GM18858 (cell line): Measurements from ENCODE around the gene SPSB3.
"Not testable (repeated sequence)": the region's sequence is repeated elsewhere in the genome, so short reads cannot be mapped to it uniquely, and the experiment has no call there.

Source experiments
- ATAC-seq: cut with Tn5 transposase; IDR thresholded peaks from one replicate; pipeline ENCODE4 v1.9.1; 2021; ENCODE audit not compliant: unreplicated experiment

SPSB3 gene

DNA sequence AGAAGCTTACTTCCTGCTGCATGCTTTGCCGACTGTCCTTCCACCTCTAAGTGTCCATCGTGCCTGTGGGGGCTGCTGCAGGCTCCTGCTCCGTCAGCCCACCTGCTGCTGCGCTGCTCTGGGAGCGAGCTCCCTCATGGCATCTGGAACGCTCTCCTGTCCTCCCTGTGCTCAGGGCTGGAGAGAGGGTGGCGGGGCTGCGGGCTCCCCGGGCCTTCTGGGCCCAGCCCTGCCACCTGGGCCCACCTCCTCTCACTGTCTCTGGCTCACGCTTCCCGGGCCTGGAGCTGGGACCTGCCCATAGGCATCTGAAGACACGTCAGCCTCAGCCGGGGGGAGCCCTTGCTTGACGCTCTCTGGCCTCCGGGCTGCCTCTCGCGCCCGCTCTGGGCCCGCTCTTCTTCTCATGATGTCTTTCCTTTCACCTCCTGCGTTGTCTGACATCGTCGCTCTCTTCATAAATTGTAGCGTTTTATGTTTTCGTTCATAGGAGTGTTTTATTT is 38.0 kb downstream of the SPSB3 start:
- no peak for ATAC-seq

DNA sequence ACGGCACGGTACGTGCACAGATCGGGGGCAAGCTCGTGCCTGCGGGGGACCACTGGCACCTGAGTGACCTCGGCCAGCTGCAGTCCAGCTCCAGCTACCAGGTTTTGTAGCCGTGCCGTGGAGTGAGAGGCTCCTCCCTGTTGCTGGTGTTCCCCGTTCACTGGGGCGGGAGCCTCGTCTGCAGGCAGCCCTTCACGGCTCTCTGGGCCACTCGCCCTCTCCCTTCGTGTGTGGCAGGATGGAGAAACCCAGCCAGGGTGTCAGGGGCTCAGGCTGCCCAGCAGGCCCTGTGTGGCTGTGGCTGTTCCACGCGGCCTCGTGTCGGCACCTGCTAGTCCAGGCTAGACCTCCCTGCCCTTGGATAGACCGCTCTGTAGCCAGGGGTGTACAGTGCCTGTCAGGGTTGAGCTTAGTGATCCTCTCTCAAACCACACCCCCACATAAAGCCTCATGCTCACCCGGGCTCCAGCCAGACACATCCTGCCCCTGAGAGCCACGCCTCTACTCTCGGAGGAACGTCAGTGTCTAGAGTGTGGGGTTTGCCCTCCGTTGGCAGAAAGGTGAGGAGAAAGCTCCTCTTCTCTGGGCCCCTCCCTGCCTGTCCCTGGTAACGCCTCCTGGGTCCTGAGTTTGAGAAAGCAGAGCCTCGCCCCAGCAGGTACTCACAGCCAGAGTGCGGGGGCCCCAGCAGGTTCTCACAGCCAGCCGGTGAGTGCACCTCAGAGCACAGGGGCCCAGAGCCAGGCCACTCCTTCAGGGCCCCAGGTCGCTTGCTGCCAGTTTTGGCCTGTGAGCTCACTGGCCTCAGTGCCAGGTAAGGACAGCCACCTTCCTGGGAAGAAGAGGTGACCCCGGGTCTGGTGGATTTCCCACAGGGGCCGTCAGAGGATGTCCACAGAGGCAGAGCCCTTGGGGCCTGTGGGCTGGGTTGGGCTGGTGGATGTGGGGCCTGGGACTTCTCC is 38.7 kb downstream of the SPSB3 start:
- no peak for ATAC-seq

DNA sequence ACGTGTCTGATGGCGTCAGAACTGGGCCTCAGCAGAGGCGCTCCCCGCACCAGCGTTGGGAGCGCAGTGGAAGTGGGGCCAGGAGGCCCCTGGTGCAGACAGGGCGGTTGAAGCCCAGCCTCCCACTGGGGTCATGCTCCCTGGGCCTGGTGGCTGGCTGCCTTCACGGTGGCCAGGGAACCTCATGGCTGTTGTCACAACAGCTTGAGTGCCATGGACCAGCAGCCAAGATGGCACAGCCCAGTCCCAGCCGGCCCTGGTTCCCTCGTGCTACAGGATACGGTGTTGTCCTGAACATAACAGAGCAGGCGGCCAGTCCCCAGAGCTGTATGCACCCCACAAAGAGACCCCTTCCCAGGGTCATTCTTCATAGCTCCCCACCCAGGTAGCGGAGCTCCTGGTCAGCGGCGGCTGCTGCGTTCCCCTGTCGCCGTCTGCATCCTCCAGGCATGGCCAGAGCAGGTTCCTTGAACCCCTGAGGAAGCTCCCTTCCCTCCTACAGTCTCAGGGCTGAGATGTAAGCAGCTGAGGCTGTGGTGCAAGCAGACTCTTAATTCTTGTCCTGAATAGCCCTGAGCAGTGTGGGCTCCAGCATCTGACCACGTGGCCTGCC is 40.7 kb downstream of the SPSB3 start:
- ATAC-seq, result no peak

DNA sequence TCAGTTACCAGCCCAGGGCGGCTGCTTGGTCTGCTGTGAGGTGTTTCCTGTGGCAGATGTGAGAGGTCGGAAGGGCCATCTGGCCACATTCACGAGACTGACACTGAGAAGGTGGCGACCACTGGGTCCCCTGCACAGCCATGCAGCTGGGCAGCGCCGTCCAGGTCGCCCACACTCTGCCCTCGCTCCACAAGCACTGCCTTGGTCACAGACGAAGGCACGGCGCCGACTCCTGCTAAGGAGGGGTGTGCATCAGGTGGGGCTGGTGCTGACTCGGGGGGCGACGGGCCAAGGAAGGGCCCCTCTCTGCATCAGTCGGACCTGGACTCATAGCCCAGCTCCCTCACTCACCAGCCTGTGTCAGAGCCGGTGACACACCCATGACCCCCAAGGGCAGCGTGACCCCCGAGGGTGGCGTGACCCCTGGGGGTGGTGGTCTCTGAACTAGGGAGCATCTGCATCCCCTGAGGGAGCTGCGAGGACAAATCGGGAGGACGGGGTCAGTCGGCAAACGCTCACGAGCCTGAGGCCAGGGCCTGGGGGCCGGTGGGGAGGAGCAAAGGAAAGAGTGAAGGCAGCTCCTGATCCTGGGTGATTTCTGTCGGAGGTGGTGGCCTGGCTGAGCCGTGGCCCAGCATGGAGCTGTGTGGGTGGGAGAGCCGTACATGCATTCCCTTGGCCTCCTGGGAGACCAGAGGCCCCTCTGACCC is 41.4 kb downstream of the SPSB3 start:
- ATAC-seq, result no peak

DNA sequence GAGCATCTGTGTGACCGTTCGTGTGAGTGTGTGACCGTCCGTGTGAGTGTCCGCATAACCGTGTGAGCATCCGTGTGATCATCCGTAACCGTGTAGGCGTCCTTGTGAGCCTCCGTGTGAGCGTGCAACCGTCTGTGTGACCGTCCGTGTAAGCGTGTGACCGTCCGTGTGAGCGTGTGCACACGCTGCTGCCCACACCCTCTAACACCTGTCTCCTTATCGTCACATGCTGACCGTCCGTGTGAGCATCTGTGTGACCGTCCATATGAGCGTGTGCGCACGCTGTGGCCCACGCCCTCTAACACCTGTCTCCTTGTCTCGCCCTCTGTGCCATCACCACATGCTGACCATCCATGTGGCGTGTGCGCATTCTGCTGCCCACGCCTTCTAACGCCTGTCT is 42.1 kb downstream of the SPSB3 start:
- ATAC-seq, result no peak

DNA sequence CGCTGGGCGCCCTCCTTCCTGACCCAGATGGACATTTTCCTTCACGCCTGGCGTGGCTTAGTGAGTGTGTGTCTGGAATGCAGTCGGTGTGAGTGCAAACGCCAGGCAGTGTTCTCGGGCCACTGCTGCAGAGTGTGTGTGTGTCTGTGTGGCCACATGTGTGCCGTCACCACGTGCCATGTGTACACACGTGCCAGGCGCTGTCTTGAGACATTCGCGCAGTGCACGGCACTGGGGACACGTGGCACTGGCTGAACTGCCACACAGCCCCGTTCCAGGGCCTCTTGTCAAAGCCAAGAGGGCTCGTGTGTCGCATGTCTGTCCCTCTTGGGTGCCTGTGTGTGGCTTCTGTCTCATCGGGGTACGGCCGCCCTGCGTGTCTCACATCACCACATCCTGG is 47.6 kb downstream of the SPSB3 start:
- no peak for ATAC-seq

DNA sequence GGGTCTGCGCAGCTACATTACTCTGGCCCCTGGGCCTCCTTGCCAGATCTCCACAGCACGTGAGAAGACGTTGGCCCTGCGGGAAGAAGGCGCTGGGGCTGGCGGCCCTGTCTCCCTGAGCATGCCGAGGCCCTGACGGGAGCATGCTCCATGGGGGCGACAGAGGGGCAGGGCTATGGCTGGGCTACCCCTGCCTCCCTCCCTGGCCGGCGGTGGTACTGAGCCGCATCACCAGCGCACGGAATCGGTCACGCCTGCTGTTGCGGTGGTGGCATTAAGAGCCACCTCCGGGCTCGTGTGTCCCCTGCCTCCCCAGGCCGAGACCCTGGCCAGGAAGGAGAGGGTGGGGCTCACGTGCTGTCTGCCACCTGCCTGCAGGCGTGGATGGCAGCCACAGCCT is 48.2 kb downstream of the SPSB3 start:
- no peak for ATAC-seq

DNA sequence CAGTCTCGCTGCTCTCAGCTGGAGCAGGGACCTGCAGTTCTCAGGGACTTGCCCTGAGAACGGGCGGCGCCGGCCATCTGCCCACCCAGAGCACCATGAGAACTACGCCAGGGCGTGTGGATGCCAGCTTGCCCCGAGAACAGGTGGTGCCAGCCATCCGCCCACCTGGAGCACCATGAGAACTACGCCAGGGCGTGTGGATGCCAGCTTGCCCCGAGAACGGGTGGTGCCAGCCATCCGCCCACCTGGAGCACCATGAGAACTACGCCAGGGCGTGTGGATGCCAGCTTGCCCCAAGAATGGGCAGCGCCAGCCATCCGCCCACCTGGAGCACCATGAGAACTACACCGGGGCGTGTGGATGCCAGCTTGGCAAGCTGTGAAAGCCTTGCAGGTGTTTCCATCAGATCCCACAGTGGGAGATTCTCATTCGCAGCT is 49.8 kb downstream of the SPSB3 start:
- ATAC-seq, result not testable (repeated sequence)

DNA sequence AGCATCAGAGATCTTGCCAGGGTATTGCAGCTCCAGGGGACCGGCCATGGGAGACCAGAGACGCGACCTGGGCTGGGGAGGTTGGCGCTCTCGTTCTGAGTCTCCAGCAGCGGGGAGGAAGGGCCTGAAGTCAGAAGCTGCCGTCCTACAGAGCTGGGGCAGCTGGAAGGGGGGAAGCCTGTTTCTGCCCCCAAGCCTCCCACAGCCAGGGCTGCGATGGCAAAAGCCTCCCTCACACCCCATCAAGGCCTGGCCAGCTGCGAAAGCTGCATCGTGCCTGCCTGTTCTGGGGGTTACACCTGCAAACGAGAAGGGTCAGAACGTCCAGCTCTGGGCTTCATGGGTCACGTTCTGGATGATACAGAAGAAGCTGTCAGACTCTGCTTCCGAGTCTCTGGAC is 50.3 kb downstream of the SPSB3 start:
- ATAC-seq, result no peak

DNA sequence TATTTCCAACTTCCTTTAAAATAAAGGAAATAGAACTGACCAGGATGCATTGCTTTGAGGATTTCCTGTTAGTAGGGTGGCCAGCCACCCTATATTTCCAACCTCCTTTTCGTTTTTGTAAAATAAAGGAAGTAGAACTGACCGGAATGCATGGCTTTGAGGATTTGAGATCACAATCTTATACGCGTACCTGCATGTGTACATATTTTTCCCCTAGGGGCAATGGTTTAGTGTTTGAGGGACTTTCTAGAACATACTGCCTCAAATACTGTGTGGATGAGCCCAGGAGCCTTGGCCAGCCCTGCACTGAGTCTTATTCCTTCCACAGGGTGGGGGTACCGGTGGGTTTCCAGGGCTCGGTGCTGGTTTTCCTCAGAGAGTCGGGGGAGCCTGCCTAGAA is 50.8 kb downstream of the SPSB3 start:
- no peak for ATAC-seq

DNA sequence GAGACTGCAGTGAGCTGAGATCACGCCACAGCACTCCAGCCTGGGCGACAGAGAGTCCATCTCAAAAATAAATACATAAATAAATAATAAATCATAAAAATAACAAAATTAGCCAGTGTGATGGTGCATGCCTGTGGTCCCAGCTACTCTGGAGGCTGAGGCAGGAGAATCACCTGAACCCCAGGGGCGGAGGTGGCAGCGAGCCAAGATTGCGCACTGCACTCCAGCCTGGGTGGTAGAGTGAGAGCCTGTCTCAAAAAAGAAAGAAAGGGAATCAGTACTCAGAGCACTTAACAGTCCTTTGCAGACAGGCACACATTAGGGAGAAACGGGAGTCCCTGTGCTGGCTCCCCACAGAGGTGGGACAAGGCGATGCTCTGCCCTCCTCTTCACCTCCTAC is 51.3 kb downstream of the SPSB3 start:
- ATAC-seq, result no peak

DNA sequence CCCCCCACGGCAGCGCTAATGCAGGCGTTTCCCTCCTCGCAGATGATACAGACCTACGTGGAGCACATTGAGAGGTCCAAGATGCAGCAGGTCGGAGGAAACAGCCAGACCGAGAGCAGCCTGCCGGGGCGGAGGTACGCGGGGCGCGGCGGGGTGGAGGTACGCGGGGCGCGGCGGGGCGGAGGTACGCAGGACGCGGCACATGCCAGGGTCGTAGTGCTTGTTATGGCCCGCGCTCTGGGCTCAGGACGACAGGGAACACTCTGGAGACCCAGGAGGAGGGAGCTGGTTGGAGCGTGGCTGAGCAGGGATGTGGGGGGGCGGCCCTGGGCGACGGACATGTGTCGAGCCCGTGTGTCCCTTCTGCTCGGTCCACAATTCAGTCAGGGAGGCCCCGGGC is 52.9 kb downstream of the SPSB3 start:
- no peak for ATAC-seq

DNA sequence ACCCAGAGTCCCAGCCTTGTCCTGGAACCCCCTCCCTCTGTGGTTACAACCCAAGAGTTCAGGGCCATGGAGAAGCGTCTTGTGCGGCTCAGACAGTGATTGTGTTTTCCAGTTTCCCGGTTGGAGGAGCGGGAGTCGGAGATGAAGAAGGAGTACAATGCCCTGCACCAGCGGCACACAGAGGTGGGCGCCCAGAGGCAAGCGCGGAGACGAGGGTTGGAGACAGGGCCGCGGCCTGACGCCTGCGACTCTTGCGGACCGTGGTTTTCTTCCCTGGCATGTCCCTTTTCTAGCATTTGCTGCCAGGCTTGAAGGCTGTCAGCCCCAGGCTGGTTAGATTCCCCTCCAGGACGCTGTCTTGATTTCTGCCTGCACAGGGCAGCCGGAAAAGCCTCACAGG is 53.3 kb downstream of the SPSB3 start:
- no peak for ATAC-seq

DNA sequence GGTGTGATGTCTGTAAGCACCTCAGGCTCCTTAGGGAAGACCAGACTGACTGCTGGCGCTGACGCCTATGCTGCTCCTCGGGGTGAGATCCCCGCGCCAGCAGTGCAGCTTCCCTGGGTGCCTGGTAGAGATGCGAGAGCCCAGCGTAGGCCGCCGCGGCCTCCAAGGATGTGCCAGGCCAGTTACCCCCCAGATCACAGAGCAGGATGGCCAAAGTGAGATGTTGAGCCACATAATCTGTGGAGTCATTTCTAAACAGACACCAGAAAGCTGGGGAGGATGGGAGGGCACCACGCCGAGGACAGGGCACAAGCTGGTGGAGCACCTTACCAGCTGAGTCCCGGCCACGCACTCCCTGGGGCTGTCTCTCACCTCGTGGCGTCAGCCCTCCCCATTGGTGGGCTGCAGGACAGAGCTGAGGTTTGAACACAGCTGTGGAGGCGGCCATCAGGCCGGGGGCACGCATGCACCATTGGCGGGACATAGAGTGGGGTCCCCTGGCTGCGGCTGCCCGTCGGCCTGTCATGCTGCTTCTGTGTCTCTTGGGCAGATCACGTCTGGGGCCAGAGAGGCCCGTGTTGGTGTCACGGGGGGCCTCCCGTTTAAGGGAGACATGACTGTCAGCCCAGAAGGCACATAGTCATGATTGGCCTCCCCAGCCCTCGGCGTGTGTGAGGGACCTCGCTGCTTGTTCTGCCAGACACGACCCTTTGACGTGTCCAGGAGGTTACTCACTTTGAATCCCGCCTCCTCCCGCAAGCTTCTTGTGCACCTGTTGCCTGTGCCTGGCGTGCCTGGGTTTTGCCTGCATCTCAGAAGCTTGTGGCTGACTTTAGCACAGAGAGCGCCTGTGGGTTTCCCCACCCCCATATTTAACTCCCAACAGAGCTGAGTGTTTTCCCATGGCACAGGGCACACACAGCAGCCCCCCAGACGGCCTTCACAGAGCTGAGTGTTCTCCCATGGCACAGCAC is 54.4 kb downstream of the SPSB3 start:
- no peak for ATAC-seq
